ENCODE data around the gene RNF166.
A peak's percentile ranks its signal among the peaks of the same experiment; 100 is the strongest.

The RNF166 gene

GRCh38 chr16:88706229-88706964, at the start of gene RNF166, which contains the start of gene CTU2:
RNF166 (minus strand) TSS chr16:88706408; CDS start chr16:88706325, 83 bp downstream.
CTU2 (plus strand) TSS chr16:88706503; CDS start chr16:88706531, 28 bp downstream.
- TF ChIP-seq CTCF (IDR thresholded peaks at IDR 0.05), result no peak
- no peaks in the 10 kb centered on the region for H3K9me3 ChIP-seq (ENCODE audit: control insufficient read depth, low read length)
- peaks cover 18% of the 10 kb centered on the region for H3K79me2 ChIP-seq
- H2AFZ ChIP-seq, result peak within 1 kb of the TSS; percentile 94
- H3K27me3 ChIP-seq (ENCODE audit: control insufficient read depth, insufficient read depth, low read length), result no peaks in the 10 kb centered on the region
- peak within 1 kb of the TSS; percentile 60 for H3K27ac ChIP-seq
- H3K4me3 ChIP-seq (ENCODE audit: low read depth, low read length), result peak within 1 kb of the TSS; percentile 86
- no peaks in the 10 kb centered on the region for H3K36me3 ChIP-seq (ENCODE audit: control insufficient read depth, insufficient read depth, low read length)
- peaks cover 10% of the 10 kb centered on the region for H3K4me1 ChIP-seq
- H3K4me2 ChIP-seq (ENCODE audit: low read length), result peak within 1 kb of the TSS; percentile 92
- H3K9ac ChIP-seq, result peak within 1 kb of the TSS; percentile 64

GRCh38 chr16:88754912-88755744, 48.9 kb upstream of the RNF166 start:
- H3K4me2 ChIP-seq (ENCODE audit: low read length), result no peak overlapping the region
- H3K9ac ChIP-seq, result no peak overlapping the region
- H3K9me3 ChIP-seq (ENCODE audit: control insufficient read depth, low read length), result no peaks in the 10 kb centered on the region
- H3K4me1 ChIP-seq, result peaks cover 5% of the 10 kb centered on the region
- H3K79me2 ChIP-seq, result no peaks in the 10 kb centered on the region
- no peaks in the 10 kb centered on the region for H3K36me3 ChIP-seq (ENCODE audit: control insufficient read depth, insufficient read depth, low read length)
- no peak overlapping the region for H3K4me3 ChIP-seq (ENCODE audit: low read depth, low read length)
- no peaks in the 10 kb centered on the region for H3K27me3 ChIP-seq (ENCODE audit: control insufficient read depth, insufficient read depth, low read length)
- TF ChIP-seq CTCF (IDR thresholded peaks at IDR 0.05), result no peak
- no peak overlapping the region for H3K27ac ChIP-seq
- H2AFZ ChIP-seq, result no peak overlapping the region

- Histone ChIP-seq H3K36me3 (ENCODE audit: control insufficient read depth, insufficient read depth, low read length) (no peaks in the 10 kb centered on the region), H3K27ac (no peak overlapping the region), H3K27me3 (ENCODE audit: control insufficient read depth, insufficient read depth, low read length) (no peaks in the 10 kb centered on the region), H2AFZ (no peak overlapping the region), H3K79me2 (no peaks in the 10 kb centered on the region), H3K9me3 (ENCODE audit: control insufficient read depth, low read length) (no peaks in the 10 kb centered on the region), H3K4me1 (peaks cover 5% of the 10 kb centered on the region), H3K9ac (no peak overlapping the region), H3K4me2 (ENCODE audit: low read length) (no peak overlapping the region), H3K4me3 (ENCODE audit: low read depth, low read length) (no peak overlapping the region)
- TF ChIP-seq CTCF (IDR thresholded peaks at IDR 0.05), result no peak
Observed at GRCh38 chr16:88754109-88754911, 48.1 kb upstream of the RNF166 start.

GRCh38 chr16:88753602-88754001, 47.4 kb upstream of the RNF166 start:
- Histone ChIP-seq H3K36me3 (ENCODE audit: control insufficient read depth, insufficient read depth, low read length) (no peaks in the 10 kb centered on the region), H3K27me3 (ENCODE audit: control insufficient read depth, insufficient read depth, low read length) (no peaks in the 10 kb centered on the region), H3K9ac (no peak overlapping the region), H3K4me2 (ENCODE audit: low read length) (no peak overlapping the region), H3K27ac (no peak overlapping the region), H3K79me2 (no peaks in the 10 kb centered on the region), H3K4me1 (peaks cover 5% of the 10 kb centered on the region), H3K4me3 (ENCODE audit: low read depth, low read length) (no peak overlapping the region), H2AFZ (no peak overlapping the region), H3K9me3 (ENCODE audit: control insufficient read depth, low read length) (no peaks in the 10 kb centered on the region)
- no peak for TF ChIP-seq CTCF (IDR thresholded peaks at IDR 0.05)

Measured in parathyroid adenoma (tissue), 2 donors.